PFSK-1 (cell line): ENCODE results near the gene TASP1.

Experiments
- POLR2AphosphoS5 ChIP-seq: IDR thresholded peaks from 2 replicates; pipeline ENCODE4 v1.6.1; 2012; ENCODE audit warnings: low read depth, mild to moderate bottlenecking, control low read depth, low read length, moderate library complexity
- REST ChIP-seq, 2 experiments: IDR thresholded peaks; 2 replicates each; pipeline versions ENCODE4 v1.6.1 to v1.8.0; 2011 to 2012; ENCODE audit warnings: low read depth in 2 of 2, low read length in 2 of 2, control low read depth in 1 of 2, inconsistent platforms in 1 of 2, mild to moderate bottlenecking in 1 of 2, moderate library complexity in 1 of 2; ENCODE audit not compliant: insufficient read depth in 1 of 2

GRCh38 chr20:13586133-13586532 lies 52.6 kb downstream of the TASP1 start:
- TF ChIP-seq REST (IDR thresholded peaks at IDR 0.05; ENCODE audit: insufficient read depth in 1 of 2, low read depth in 2 of 2, low read length in 2 of 2) = no peak
- no peak for TF ChIP-seq POLR2AphosphoS5
